GM18867 (cell line): ENCODE data around the gene ERFE.

Source experiments
- ATAC-seq: cut with Tn5 transposase; IDR thresholded peaks from one replicate; pipeline ENCODE4 v1.9.1; 2021; ENCODE audit warnings: mild to moderate bottlenecking, moderate library complexity; ENCODE audit not compliant: unreplicated experiment

Gene ERFE

GRCh38 chr2:238203973-238204683 lies 45.4 kb downstream of the ERFE start:
- no peak for ATAC-seq

DNA sequence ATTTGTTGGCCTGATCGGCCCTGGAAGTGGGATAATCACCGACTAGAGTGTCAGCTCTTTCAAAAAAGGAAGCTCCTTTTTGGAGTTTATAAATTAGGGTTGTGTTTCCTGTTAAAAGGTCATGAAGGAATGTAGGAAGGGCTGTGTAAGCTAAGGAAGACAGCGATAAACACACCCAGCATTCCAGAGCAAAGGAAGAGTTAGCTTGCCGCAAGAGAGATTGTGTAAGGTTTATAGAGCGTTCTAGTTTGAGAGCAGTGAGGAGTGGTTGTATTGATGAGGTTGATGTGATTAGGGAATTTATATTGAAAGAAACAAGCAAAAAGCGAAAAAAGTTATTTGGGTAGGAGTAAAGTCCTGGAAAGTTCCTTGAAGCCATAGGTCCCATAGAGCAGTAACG lies 48.2 kb downstream of the ERFE start:
- ATAC-seq: no peak

DNA sequence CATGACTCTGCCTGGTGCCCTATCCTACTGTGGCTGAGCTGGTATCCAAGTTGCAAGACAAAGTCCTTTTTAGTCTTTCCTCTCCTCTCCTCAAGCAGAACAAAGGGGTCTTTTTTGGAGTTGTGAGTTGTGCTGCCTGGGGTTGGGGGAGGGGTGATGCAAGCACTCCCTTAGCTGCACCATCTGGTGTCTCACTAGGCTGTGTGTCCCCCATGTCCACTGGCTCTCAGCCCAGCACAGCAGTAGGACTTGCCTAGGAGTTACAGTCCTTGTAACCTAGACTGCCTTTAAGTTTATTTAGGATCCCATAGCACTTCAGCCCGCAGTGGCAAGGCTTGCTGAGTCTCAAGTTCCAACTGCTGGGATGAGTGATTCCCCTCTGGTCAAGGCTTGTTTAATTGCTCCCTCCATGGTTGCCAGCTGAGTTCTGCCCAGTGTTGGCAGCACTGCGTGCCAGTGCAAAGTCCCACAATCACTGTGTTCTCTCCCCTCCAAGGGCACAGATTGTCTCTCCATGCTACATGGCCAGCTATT lies 57.9 kb downstream of the ERFE start:
- ATAC-seq: no peak
